NOMO-1 treated with DMSO at 0.1 percent for 48 hours (cell line): ENCODE data around the gene HSD17B1.
"Not testable (repeated sequence)": the region's sequence is repeated elsewhere in the genome, so short reads cannot be mapped to it uniquely, and the experiment has no call there.

ENCODE experiments used
- DNase-seq: peaks from one replicate; lab custom pipeline; 2025; ENCODE audit not compliant: unreplicated experiment; lab: John Stamatoyannopoulos, UW

HSD17B1 gene

DNA sequence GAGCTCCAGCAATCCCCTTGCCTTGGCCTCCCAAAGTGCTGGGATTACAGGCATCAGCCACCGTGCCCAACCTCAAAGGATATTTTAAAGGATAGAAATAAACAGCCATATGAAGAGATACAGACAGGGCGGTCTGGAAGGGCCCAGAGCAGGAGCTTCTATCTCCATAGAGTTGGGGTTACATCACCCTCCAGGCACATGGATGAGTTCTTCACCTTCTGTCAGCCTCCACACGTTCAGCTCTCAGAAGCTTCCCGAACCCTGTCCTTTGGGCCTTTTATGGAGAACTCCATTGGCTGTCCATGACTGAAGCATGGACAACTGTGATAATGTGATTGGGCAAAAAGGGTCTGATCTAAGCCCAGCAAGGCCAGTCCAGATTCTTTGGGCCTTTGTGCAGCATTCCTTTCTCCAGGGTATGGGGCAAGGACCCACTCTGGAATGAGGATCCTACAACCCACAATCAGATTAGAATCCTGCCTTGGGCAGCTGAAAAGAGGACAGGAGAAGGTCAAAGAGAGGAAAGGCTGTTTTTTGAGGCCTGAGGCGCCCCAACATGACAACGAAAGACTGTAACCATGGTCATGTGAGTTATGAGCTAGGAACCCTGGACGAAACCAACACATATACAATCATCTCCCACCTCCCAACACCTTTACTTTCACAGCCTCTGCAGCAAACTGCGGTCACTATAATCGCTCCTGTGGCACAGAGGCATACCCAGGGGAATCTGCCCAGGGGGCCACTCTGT lies 6.8 kb upstream of the HSD17B1 start:
- not testable (repeated sequence) for DNase-seq

DNA sequence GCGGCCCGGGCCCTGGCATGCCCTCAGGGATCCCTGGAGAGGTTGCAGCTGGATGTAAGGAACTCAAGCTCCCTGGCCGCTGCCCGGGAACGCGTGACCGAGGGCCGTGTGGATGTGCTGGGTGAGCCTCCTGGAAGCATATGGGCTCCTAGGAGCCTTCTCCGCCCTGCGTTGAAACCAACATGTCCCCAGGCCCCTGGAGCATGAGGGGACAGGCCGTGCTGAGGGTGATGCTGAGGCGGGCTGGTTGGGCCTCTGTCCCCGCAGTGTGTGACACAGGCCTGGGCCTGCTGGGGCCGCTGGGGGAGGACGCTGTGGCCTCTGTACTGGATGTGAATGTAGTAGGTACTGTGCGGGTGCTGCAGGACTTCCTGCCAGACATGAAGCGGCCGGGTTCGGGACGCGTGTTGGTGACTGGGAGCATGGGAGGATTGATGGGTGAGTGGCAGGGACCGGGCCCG lies 5.7 kb upstream of the HSD17B1 start:
- DNase-seq: no peak

DNA sequence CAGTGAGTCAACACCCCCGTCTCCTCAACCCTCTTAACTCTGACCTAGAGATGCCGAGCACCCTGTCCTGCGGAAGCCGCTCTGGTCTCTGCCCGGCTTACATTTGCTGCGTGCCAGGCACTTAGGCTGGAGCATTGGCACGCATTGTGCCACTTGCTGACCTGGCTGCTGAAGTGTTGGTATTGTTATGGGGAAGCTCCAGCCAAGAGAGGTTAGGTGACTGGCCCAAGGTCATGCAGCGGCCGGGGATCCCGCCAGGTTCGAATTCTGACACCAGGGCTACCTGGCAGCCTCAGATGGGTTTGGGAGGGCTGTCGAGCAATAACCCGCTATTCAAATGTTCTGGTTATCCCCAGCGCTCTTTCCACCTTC lies 5.0 kb upstream of the HSD17B1 start:
- DNase-seq: no peak

DNA sequence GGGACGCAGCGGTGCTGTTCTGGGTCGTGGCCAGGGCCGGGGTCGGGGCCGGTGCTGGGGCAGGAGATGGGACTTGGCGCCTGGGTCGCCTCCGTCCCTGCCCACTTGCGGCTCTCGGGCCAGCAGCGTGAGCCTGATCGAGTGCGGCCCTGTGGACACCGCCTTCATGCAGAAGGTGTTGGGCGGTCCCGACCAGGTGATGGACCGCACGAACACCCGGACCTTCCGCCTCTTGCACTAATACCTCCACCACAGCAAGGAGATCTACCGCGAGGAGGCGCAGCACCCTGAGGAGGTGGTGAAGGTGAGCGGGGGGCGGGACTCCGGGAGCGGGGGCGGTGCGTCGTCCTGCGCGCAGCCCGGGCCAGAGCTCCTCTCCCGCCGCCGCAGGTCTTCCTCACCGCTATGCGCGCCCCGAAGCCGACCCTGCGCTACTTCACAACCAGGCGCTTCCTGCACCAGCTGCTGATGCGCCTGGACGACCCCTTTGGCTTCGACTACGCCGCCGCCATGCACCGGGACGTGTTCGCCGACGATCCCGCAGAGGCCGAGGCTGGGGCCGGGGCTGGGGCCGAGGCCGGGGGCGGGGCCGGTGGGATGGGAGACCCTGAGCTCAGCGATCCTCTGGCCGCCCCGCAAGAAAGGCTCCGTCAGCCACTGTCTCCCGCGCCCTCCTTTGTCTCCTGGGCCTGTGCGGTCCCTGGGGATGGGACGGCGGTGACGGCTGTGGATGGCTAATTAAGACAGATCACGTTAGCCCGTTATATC lies 4.5 kb upstream of the HSD17B1 start:
- no peak for DNase-seq

DNA sequence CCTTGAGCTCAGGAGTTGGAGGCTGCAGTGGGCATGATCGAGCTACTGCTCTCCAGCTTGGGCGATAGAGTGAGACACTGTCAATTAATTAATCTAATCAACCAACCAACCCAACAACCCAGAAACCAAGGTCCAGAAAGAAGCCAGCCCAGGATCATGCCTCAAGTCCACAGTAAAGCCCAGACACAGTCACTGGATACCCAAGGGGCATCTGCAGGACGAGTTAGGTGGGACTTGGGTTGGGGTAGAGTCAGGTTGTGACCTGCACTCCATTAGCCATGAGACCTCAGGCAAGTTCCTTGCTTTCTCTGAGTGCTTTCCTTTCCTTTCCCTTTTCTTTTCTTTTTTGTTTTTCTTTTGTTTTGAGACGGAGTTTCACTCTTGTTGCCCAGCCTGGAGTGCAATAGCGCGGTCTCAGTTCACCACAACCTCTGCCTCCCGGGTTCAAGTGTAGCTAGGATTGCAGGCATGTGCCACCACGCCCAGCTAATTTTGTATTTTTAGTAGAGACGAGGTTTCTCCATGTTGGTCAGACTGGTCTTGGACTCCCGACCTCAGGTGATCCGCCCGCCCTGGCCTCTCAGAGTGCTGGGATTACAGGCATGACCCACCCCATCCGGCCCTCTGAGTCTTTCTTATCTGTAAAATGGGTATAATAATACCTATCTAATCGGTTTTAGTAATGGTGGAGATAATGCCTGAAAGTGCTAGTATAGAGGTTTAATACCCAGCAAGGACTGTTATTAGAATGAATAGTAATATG lies 3.5 kb upstream of the HSD17B1 start:
- DNase-seq: no peak

DNA sequence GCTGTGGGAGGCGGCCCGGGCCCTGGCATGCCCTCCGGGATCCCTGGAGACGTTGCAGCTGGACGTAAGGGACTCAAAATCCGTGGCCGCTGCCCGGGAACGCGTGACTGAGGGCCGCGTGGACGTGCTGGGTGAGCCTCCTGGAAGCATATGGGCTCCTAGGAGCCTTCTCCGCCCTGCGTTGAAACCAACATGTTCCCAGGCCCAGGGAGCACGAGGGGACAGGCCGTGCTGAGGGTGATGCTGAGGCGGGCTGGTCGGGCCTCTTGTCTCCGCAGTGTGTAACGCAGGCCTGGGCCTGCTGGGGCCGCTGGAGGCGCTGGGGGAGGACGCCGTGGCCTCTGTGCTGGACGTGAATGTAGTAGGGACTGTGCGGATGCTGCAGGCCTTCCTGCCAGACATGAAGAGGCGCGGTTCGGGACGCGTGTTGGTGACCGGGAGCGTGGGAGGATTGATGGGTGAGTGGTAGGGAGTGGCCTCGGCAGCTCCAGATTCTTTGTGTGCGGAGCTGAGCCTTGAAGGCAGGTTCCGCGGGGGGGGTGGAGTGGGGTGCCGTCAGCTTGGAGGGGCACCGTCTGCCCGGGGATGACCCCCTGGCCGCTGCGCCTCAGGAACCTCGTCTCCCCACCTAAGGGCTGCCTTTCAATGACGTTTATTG lies 567 bp downstream of the HSD17B1 start:
- DNase-seq: no peak

DNA sequence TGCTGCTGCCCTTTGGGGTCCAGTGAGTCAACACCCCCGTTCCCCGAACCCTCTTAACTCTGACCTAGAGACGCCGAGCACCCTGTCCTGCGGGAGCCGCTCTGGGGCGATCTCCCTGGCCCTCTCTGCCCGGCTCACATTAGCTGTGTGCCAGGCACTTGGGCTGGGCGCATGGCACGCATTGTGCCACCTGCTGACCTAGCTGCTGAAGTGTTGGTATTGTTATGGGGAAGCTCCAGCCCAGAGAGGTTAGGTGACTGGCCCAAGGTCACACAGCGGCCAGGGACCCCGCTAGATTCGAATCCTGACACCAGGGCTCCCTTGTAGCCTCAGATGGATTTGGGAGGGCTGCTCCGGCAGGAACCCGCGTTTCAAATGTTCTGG lies 1.1 kb downstream of the HSD17B1 start:
- no peak for DNase-seq

DNA sequence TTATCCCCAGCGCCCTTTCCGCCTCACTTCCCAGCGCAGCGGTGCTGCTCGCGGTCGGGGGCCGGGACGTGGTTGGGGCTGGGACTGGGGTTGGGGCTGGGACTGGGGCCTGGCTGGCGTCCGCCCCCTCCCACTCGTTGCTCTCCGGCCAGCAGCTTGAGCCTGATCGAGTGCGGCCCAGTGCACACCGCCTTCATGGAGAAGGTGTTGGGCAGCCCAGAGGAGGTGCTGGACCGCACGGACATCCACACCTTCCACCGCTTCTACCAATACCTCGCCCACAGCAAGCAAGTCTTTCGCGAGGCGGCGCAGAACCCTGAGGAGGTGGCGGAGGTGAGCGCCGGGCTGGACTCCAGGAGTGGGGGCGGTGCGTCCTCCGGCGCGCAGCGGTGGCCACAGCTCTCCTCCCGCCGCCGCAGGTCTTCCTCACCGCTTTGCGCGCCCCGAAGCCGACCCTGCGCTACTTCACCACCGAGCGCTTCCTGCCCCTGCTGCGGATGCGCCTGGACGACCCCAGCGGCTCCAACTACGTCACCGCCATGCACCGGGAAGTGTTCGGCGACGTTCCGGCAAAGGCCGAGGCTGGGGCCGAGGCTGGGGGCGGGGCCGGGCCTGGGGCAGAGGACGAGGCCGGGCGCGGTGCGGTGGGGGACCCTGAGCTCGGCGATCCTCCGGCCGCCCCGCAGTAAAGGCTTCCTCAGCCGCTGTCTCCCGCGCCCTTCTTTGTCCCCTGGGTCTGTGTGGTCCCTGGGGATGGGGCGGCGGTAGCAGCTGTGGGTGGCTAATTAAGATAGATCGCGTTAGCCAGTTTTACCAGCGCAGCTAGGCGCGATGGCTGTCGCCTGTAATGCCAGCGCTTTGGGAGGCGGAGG lies 1.8 kb downstream of the HSD17B1 start:
- peak; percentile 79 for DNase-seq

DNA sequence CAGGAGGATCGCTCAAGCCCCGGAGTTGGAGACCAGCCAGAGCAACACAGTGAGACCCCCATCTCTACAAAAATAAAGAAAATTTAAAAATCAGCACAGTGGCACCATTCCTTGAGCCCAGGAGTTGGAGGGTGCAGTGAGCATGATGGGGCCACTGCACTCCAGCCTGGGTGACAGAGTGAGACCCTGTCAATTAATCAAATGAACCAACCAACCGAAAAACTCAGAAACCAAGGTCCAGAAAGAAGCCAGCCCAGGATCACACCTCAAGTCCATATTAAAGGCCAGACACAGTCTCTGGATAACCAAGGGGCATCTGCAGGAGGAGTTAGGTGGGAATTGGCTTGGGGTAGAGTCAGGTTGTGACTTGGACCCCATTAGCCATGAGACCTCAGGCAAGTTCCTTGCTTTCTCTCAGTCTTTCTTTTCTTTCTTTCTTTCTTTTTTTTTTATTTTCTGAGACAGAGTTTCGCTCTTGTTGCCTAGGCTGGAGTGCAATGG lies 2.4 kb downstream of the HSD17B1 start:
- DNase-seq: no peak

DNA sequence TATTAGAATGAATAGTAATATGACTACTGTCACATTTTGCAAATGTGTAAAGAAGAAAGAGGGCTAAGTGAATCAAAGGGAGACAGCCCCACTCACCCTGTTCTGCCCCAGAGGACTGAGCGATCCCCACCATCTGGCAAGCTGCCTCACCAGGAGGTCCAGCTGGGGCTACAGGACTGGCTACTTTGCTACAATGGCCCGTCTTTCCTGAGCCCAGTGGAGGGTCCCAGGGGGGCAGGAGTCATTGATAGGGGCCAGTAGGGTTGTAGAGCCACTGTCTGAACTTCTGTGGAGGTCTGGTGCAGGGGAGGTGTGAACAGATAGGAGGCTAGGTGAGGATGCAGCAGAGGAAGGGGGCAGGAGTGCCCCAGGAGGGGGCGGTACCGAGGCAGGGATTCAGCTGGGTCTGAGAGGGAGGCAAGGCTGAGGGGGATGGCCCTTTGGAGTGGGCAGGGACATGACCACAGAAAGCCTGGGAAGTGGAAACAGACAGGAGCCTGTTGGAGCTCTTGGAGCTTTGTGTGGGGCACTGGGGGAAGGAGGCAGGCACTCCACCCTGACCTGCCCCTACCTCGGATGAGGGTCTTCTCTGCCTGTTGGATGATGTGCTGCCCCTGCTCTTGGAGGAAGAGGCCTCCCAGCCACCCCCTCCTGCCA lies 3.4 kb downstream of the HSD17B1 start:
- not testable (repeated sequence) for DNase-seq

DNA sequence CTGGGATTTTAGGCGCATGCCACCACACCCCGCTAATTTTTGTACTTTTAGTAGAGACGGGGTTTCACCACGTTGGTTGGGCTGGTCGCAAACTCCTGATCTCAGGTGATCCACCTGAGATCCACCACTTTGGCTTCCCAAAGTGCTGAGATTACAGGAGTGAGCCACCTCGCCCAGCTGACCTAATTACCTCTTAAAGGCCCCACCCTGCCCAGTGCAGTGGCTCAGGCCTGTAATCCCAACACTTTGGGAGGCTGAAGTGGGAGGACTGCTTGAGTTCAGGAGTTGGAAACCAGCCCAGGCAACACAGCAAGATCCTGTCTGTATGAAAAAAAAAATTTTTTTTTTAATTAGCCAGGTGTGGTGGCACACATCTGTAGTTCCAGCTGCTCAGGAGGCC lies 6.4 kb downstream of the HSD17B1 start:
- DNase-seq: no peak

DNA sequence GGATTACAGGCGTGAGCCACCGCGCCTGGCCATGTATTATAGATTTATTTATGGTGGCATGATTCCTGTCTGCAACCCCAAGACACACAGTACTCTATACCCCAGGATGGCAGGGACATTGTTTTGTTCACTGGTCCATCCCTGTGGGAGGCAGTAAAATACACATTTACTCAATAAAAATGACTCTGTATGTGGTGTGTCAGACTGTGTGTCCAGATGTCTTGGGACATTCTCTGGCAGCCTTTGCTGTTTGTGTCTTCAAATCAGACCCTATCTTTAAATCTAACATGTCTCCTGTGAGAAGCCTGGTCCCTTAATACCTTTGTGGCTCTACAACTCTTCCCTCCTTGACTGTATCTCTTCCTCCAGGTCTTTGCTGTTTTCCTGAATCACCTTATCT lies 7.5 kb downstream of the HSD17B1 start:
- DNase-seq: no peak

DNA sequence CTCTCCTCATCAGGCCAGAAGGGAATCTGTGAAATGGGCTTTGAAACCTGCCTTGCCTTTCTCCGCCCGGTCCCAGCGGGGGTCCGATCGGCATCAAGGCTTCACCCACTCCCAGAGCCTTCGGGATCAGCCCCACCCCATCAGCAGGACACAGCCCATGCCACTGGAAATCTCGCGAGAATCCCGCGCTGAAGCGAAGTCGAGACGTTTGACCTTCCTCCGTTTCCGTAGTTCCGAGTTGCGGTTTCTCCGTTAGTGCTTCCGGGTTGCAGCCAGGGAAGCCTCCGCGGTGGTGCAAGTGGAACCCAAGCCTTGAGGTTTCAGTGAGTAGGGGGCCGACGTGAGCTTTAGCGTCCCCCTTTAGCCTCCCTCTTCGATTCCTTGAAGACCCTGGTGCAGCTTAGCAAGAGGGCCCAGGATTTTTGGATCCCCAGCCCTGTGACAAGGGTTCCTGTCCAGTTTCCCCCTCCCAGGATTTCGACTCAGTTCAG lies 9.2 kb downstream of the HSD17B1 start, which contains the start of gene COASY:
Gene COASY (plus strand): TSS at position 252 of the 491 bp plus-strand sequence. CDS start 475 bp downstream, outside the sequence.
- DNase-seq: peak; percentile 92

DNA sequence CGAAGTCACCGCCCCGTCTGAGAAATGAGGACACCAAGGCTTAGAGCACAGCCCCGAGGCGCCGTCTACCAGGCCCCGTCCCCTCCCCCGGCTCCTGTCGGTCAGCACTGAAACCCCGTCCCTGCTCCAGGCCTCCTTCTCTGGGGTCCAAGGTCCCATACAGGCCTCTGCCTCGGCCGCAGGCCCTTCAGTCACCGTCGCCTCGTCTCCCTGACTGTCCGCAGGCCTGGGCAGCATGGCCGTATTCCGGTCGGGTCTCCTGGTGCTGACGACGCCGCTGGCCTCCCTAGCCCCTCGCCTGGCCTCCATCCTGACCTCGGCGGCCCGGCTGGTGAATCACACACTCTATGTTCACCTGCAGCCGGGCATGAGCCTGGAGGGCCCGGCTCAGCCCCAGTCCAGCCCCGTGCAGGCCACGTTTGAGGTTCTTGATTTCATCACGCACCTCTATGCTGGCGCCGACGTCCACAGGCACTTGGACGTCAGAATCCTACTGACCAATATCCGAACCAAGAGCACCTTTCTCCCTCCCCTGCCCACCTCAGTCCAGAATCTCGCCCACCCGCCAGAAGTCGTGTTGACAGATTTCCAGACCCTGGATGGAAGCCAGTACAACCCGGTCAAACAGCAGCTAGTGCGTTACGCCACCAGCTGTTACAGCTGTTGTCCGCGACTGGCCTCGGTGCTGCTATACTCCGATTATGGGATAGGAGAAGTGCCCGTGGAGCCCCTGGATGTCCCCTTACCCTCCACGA lies 9.8 kb downstream of the HSD17B1 start:
- peak; percentile 58 for DNase-seq

DNA sequence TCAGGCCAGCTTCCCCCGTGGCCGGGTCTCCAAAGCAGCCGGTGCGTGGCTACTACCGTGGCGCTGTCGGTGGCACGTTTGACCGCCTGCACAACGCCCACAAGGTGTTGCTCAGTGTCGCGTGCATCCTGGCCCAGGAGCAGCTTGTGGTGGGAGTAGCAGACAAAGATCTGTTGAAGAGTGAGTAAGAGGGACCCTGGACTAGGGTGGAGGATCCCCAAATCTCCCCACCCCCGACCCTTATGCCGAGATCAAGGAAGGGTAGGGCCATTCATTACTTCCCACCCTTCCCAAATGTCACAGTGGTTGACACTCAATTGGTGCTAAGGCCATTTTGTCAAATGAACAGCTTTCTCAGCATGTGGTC lies 10.4 kb downstream of the HSD17B1 start:
- DNase-seq: no peak

DNA sequence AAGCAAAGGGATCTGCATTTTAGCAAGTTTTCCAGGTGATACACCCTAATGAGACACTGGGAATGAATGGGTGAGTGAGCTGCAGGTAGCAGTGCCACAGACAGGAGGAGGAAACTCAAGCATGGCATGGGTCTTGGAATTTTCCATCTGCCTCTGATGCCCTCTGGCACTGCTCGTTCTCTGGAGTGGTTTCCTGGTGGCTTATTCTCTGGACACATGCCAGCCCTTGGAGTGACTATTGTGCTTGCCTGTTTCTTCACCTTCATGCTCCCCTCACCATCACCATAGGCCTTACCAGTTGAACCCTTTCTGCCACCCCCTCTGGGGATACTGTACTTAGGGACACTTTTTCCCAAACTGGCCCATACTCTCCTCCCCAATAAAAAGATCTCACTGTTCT lies 10.8 kb downstream of the HSD17B1 start:
- no peak for DNase-seq

DNA sequence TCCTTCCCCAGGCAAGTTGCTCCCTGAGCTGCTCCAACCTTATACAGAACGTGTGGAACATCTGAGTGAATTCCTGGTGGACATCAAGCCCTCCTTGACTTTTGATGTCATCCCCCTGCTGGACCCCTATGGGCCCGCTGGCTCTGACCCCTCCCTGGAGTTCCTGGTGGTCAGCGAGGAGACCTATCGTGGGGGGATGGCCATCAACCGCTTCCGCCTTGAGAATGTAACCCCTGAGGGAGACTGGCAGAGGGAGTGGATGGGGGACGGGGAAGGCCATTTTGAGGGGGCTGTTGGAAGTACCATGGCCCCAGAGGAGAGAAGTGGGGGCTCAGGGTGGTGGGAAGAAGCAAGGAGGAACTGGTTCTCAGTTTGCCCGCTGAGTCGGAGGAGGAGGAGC lies 11.2 kb downstream of the HSD17B1 start:
- DNase-seq: no peak

DNA sequence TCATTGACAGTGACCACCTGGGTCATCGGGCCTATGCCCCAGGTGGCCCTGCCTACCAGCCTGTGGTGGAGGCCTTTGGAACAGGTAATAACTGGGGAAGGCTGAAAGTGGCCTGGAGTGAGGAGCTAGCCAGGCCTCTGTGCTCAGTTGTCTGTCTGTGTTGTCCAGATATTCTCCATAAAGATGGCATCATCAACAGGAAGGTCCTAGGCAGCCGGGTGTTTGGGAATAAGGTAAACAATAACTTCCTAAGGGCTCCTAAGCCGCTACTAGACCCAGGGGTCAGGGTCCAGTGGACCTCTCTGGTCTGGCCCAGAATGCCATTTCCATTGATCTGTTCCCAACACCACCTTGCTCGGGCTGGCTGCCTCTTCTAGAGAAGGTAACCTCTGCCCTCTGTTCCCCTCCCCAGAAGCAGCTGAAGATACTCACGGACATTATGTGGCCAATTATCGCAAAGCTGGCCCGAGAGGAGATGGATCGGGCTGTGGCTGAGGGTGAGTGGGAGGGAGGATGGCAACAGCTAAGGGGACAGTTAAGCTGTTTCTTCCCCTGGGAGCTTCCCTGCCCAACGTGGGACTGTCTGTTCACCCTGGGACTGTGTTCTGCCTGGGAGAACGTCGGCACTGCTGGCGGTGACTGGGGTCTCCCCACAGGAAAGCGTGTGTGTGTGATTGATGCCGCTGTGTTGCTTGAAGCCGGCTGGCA lies 12.2 kb downstream of the HSD17B1 start:
- DNase-seq: no peak
